IMR-90 (cell line): ENCODE results near the gene STXBP4.

ENCODE experiments used
- CHD1 ChIP-seq: IDR thresholded peaks from 2 replicates; pipeline ENCODE4 v1.6.1; 2012; ENCODE audit warnings: low read depth, low read length, improper control_type of control experiment
- CTCF ChIP-seq: conservative IDR thresholded peaks from 2 replicates; pipeline ENCODE4 v1.5.1; 2012; ENCODE audit warnings: mild to moderate bottlenecking, low read depth, low read length, improper control_type of control experiment
- ELK1 ChIP-seq: fragments of 150-350 bp; IDR thresholded peaks from 2 replicates; pipeline ENCODE4 v1.6.1; 2016; ENCODE audit warnings: low read depth, mild to moderate bottlenecking, low read length, moderate library complexity, borderline replicate concordance
- MAZ ChIP-seq: IDR thresholded peaks from 2 replicates; pipeline ENCODE4 v1.6.1; 2012; ENCODE audit warnings: low read depth, mild to moderate bottlenecking, low read length, improper control_type of control experiment, moderate library complexity, borderline replicate concordance
- POLR2A ChIP-seq: IDR thresholded peaks from 2 replicates; pipeline ENCODE4 v1.6.1; 2012; ENCODE audit warnings: mild to moderate bottlenecking, low read depth, low read length
- RAD21 ChIP-seq: IDR thresholded peaks from 2 replicates; pipeline ENCODE4 v1.6.1; 2012; ENCODE audit warnings: low read length, improper control_type of control experiment
- RCOR1 ChIP-seq: IDR thresholded peaks from 2 replicates; pipeline ENCODE4 v1.6.1; 2012; ENCODE audit warnings: mild to moderate bottlenecking, low read length, improper control_type of control experiment; ENCODE audit not compliant: insufficient replicate concordance
- RFX5 ChIP-seq: IDR thresholded peaks from 2 replicates; pipeline ENCODE4 v1.8.0; 2012; ENCODE audit warnings: low read depth, mild to moderate bottlenecking, low read length, moderate library complexity
- SMC3 ChIP-seq: fragments of 150-350 bp; IDR thresholded peaks from 2 replicates; pipeline ENCODE4 v1.6.1; 2016; ENCODE audit warnings: low read depth, mild to moderate bottlenecking, antibody characterized with exemption, low read length, moderate library complexity

GRCh38 chr17:54924405-54924804 is 44.2 kb upstream of the STXBP4 start:
- TF ChIP-seq MAZ (no peak), CTCF (no peak), RCOR1 (no peak), CHD1 (no peak), POLR2A (no peak), RFX5 (no peak), ELK1 (no peak), SMC3 (no peak), RAD21 (no peak)
